K562 treated with DMSO at 1 percent for 12 hours (cell line): ENCODE measurements around the gene ZNHIT6. TPM values are rescaled to one million over a fixed set of nuclear protein-coding genes. Genes with fewer than 3 reads are reported as not detected.

Experiments
- total RNA-seq: library from RNA; unstranded; fragments of 300-600 nt; gene quantifications from 2 replicates; pipeline ENCODE4 v1.2.3, GENCODE V29; 2022; ENCODE audit not compliant: insufficient read depth

Gene ZNHIT6, protein sequence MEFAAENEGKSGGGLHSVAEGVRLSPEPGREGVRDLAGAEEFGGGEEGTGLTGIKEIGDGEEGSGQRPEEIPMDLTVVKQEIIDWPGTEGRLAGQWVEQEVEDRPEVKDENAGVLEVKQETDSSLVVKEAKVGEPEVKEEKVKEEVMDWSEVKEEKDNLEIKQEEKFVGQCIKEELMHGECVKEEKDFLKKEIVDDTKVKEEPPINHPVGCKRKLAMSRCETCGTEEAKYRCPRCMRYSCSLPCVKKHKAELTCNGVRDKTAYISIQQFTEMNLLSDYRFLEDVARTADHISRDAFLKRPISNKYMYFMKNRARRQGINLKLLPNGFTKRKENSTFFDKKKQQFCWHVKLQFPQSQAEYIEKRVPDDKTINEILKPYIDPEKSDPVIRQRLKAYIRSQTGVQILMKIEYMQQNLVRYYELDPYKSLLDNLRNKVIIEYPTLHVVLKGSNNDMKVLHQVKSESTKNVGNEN
- 4.4 and 10.6 TPM in 2 replicates for total RNA-seq

DNA sequence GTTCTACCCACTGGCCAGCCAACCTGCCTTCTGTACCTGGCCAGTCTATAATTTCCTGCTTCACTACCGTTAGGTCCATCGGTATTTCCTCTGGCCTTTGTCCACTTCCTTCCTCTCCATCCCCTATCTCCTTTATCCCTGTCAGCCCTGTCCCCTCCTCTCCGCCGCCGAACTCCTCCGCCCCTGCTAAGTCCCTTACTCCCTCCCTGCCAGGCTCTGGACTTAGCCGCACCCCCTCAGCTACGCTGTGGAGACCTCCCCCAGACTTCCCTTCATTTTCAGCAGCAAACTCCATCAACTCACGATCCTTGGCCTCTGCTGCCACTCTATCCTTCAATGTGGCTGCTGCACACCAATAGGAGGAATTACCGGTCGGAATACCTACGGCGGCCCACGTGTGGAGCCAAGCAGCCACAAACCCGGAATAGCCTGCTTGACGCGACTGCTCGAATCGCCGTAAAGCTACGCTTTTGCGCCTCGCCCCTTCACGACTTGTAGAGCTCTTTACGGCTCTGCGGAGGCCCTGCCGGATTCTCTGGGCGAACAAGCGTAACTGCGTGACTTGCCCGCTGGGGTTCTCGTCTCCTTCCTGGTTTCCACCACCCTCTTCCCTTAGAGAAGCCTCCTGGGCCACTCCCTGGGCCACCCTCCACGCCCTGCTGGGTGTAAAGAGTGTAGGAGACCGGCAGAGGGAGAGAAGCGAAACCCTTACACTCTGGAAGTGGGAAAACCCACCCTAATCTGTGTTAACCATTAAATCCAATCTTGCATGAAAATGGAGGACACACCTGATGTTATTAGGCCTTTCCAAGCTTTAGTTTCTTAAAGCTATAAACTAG, at the start of gene ZNHIT6:
Gene ZNHIT6, minus strand, starts transcription at position 444 of the 839 bp plus-strand sequence. Its CDS starts 149 bp downstream, at position 295.

Other genes starting within 250 kb of the ZNHIT6 start
- gene DDAH1, start 243.3 kb downstream of the ZNHIT6 start, total RNA-seq: not detected in 2 replicates
- gene CCN1, start 127.7 kb downstream of the ZNHIT6 start, total RNA-seq: 5.2 and 5.4 TPM in 2 replicates